NCI-H1105 treated with DMSO at 0.1 percent for 48 hours (cell line): Measurements from ENCODE around the gene ANKS6.
A peak's percentile ranks its signal among the peaks of the same experiment; 100 is the strongest.

Source experiments
- DNase-seq: peaks from one replicate; lab custom pipeline; 2025; lab: John Stamatoyannopoulos, UW

ANKS6 gene

DNA sequence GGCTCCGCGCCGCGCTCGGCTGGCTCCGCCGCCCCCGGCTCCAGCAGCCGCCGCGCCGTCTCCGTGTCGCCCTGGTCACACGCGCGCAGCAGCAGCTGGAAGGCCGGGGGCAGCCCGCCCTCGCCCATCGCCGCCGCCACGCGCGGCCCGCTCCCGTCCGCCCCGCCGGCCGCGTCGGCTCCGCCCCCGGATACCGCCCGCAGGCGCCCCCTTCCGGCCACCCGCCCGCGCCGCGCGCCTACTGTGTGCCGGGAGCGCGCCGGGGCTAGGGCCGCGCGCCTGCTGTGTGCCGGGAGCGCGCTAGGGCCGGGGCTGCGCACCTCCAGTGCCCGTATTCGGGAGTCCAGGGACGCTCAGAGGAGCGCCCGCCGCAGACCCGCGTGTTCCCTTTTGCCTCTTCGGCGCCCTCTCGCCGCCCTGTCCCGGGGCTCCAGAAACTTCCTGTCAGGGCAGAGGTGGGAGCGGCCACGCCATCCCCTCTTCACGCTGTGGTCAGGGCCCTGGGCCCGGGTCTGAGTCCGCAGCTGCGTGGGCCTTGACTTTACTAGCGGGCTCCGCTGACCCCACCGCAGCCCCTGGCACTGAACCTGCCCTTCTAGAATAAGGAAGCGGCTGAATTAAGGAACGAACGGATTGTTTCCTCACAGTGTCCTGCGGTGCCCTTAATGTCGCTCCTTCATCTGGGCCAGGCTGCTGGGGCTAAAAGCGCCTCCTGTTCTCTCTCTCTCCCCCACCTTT, at the start of gene ANKS6:
Gene ANKS6, minus strand, starts transcription at position 192 of the 738 bp plus-strand sequence. Its CDS starts 64 bp downstream, at position 128.
- peak; percentile 37 for DNase-seq

DNA sequence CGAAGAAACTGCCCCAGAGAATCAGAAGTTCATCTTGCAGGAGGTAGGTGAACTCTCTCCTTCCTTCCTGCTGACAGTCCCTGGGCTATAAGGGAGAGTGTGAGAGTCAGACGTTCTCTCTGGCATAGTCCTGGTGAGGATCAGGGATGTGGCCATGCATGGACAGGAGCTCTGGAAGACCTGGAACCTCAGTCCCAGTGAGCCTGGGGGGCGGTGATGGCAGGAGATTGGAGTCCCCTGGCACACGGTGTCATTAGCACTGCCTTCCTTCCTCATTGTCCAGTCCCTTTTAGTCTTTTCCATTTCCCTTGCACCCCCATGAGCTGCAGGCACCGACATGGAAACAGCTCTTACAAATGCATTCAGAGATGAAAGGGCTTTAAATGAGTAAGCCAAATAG, 49.7 kb upstream of the ANKS6 start:
- DNase-seq, result no peak

DNA sequence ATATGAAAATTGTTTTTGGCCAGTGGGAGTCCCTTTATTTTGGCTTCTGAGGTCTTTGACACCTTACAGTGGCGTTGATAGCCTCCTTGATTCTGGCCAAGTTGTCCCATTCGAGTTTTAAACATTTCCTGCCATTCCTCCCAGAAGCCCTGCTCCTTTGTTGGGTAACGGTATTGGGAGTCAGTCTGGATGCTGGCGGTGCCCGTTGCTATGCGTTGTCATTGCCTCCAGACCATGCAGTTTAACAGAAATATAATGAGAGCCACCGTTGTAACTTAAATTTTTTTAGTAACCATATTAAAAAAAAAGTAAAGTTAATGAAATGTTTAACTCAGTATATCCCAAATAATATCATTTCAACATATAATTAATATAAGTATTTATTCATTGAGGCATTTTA, 46.2 kb upstream of the ANKS6 start:
- no peak for DNase-seq

DNA sequence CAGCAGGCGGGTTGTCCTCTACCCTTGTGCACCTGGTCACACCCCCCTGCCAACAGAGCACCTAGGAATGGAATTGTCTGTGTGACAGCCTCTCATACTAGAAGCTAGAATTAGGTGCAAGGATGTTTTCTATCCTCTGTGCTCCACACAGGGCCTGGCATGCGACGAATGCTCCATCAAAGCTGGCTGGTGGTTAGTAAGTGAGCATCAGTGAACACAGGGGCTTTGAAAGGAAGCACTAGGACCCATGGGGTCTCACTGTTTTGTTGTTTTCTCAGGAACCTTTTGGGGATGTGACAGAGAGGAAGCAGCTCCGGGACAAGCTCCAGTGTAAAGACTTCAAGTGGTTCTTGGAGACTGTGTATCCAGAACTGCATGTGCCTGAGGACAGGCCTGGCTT, 43.4 kb upstream of the ANKS6 start:
- DNase-seq, result no peak

DNA sequence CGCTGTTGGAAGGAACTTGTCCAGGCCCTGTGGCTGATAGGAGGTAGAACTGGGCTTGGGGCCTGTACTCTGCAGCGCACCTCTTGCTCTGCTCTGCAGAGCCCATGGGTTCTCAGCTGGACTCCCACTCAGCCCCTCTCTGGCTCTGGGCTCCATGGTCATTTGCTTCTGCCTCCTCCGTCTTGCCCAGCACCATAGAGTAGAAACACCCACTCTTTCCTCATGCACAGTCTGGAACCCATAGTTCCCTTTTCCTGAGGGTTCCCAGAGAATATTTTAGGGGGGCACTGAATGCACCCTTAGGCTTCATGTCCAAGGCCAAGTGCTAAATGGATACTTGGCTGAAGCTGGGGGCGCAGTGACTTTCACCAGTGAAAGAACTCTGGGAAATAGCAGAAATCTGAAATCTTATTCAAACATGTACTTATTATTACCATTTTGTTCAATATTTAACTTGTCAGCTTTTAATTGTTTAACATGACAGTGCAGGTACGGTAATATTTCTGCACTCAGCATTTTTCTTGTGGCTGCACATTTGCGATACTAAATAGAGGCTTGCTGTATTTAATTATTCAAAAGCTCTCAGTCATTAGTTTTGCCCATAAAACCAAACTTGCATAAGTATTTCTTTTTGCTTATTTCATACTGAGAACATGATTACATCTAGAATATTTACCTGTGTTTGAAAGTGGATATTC, 42.7 kb upstream of the ANKS6 start:
- DNase-seq, result no peak

DNA sequence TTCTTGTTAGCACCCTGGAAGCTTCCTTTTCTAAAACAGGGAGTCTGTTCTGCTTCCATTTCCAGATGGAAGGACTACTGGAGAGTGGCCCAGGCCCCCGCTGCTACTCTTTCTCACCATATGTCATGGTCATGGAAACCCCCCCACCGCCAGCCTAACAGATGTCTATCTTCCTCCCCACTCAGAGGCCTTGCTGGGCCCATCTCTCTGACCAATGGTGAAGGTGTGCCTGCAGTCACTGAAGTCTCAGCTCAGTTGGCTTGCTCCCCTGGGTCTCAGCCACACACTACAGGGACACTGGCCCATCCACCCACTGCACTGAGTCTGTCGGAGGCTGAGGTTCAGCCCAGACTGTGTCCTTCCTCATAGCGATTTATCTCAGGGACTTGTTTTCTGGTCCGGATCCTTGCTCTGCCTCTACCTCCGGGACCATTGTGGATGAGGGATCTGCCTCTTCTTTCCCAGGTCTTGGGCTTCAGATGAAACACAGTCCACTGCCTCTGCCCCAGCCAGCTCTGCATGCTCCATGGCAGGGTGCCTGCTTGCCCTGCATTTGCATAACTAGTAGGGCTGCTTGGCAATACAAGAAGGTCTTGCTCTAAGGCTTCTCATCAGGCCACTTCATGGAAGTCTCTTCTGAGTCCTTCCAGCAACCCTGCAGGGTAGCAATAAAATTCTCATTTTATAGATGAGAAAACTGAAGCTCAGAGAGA, 42.0 kb upstream of the ANKS6 start:
- DNase-seq, result no peak

DNA sequence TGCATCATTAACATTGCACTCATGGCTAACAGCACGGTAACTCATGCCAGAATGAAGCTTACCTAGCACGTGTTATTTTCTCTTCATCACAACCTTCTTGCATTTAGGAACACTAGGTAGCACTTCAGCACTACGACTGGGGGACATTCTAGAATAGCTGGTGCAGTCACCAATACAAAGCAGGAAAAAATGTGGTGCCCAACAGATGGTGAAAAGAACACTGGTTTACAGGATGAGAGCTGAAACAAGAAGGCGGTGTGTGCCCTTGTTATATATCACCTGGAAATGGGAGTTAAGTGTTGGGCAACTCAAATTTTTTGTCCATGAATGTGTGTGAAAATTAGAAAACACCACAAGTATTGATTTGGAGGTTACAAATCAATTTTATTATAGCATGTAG, 41.2 kb upstream of the ANKS6 start:
- DNase-seq, result no peak

DNA sequence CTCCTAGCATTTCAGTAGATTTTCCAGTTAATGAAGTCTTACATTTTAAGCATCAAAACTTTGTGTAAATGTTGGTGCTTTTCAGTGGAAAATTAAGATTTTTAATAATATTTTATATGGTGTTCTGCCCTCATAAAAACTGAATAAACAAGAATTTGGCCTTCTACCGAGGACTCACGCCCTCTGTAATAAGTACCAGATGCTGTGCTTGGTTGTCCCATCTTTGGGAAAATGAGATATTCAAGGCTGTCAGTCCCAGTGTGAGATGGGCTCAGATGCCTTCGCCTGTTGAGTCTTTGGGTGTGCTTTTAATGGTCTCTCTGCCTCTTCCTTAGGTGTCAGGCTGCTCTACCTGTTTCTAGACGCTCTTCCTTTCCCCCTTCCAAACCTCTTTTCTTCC, 39.9 kb upstream of the ANKS6 start:
- no peak for DNase-seq

DNA sequence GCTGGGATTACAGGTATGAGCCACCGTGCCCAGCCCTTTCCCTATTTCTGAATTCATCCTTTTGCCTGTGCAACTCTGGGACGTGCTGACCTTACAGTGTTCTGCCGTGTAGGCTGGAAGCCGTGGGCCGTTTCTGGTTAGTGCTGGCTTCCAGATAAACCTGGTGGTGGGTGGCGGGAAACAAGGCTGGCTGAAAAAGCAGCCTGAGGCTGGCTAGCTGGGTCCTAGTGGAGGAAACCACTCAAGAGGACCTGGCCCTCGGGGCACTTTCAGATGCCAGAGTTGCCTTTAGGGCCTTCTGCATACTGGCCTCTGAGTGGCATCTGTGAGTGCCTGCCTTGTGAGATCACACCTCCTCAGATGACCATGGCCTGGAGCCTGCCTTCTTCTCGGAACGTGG, 38.0 kb upstream of the ANKS6 start:
- no peak for DNase-seq

DNA sequence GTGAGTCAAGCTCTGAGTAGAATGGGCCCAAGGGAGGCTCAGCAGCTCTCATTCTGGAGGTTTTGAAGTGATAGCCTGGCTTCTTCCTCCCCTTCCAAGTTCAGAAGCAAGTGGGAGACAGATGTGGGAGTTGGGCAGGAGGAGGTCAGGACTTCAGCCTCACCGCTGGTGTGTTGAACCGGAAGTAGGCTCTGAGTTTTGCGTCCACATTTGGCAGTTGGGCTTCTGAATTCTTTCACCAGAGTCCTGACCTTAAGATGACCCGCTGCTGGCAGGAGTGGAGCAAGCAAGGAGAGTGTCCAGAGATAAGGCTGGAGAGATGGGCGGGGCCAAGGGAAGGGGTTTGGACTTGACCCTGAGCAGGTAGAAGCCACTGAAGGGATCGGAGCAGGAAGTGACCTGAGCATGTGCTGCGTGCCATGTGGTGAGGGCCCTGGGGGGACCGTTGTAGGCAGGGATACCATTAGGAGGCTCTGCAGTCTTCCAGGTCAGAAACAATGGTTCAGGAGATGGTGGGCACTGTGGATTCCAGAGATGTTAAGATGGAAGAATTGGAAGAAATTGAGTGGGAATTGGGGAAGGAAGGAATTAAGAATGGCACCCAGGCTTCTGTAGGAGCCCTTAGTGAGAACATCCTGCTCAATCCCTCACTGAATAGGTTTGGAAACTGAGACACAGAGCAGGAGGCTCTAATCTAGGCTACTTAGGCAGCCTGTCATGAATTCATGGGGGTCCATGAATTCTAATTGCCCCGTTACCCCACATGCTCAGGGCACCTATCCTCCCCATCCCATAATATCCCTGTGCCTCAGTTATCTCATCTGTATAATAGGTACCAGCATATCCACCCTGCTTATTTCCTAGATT, 37.0 kb upstream of the ANKS6 start:
- DNase-seq, result no peak

DNA sequence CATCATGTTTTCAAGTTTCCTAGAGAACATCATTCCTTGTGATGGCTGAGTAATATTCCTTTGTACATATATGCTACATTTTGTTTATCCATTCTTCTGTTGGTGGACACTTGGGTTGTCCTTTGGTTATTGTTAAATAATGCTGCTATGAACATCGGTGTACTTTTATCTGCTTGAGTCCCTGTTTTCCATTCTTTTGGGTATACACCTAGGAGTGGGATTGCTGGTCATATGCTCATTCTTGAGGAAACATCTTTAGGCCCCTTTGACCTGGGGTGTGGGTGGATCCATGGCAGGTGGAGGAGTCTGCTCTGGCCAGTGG, 36.4 kb upstream of the ANKS6 start:
- DNase-seq, result no peak

DNA sequence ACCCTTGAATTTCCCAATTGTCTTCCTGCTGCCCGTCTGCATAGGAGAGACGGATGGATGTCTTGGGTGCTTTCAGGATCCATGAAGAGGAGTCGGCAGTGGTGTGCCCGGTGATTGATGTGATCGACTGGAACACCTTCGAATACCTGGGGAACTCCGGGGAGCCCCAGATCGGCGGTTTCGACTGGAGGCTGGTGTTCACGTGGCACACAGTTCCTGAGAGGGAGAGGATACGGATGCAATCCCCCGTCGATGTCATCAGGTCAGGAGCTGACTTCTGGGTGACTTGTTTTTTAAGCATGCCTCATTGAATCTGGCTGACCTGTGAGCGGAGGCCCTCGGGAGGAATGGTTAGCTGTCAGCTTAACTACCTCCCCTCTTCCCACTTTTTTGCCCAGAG, 35.3 kb upstream of the ANKS6 start:
- no peak for DNase-seq

DNA sequence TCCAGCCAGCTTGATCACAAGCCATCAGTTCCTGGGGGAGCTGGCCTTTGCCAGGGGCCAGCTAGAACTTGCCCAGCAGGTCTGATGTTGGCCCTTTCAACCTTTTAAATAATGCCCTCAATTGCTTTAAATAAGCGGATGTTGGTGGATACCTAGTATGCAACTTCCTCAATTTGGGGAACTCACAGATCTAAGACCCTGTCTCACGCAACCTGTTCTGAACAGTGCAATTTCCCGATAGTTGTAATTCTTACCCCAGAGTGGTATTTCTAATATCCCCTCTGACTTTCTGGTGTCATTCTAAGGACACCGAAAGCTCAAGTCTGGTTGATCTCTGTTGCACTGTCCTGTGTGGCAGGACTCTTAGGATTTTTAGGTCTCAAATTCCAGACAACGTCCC, 34.2 kb upstream of the ANKS6 start:
- no peak for DNase-seq

DNA sequence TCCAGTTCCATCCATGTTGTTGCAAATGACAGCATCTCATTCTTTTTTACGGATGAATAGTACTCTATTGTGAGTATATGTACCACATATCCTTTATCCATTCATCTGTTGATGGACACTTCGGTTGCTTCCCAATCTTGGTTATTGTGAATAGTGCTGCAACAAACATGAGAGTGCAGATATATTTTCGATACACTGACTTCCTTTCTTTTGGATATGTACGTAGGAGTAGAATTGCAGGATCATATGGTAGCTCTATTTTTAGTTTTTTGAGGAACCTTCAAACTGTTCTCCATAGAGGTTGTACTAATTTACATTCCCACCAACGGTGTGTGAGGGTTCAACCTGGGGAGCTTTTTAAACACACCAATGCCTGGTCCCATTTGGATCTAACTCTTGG, 33.4 kb upstream of the ANKS6 start:
- no peak for DNase-seq

DNA sequence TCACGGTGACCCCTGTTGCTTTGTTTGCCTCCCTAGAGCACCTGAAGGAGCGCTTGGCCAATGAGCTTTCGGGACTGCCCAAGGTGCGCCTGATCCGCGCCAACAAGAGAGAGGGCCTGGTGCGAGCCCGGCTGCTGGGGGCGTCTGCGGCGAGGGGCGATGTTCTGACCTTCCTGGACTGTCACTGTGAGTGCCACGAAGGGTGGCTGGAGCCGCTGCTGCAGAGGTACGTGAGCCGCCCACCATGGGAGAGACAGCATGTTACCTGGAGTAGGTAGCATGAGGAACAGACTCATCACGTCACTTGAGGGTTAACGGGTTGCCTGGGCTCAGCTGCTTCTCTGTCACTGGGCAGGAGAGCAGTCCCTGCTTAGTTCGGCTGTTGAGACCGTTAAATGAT, 30.4 kb upstream of the ANKS6 start:
- no peak for DNase-seq

DNA sequence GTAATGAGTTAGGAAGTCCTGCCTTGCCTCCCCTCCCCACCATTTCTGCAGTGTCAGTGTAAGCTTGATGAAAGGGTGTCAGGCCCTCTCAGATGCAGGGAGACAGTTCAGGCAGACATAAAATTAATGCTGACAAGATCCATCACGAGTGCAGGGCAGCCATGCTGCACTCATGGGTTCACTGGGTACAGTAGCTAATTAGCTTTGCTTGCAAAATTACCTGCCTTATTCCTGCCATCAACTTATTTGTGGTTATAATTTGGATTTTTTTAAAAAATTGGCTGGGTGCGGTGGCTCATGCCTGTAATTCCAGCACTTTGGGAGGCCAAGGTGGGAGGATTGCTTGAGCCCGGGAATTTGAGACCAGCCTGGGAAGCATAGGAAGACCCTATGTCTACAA, 29.1 kb upstream of the ANKS6 start:
- no peak for DNase-seq

DNA sequence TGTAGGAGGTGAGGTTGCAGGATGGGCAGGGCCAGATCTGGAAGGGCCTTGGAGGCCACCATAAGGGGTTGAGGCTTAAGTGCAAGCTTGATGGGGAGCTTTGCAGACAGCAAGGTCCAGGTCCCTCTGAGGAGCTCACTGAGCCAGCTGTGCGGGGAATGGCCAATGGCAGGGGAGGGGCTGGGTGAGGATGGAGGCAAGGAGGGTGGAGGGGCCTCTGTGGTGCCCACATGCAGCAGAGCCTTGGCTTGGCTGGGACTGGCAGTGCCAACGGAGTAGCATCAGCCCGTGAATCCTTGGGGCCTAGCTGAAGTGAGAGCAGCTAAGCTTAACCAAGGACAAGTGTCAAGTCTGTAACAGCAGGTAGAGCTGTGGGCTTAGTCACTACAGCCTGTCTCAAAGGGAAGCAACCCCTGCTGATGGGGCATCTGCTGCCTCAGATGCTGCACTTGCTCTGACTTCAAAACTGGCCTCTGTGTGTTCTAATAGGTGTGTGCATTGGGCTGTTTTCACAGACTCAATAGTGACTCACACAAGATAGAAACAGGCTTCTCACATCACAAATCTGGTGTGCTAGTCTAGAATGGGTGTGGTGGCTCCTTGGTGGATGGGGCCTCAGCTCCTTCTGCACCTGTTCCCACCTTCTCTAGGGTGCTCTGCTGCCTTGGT, 27.4 kb upstream of the ANKS6 start:
- DNase-seq, result no peak

DNA sequence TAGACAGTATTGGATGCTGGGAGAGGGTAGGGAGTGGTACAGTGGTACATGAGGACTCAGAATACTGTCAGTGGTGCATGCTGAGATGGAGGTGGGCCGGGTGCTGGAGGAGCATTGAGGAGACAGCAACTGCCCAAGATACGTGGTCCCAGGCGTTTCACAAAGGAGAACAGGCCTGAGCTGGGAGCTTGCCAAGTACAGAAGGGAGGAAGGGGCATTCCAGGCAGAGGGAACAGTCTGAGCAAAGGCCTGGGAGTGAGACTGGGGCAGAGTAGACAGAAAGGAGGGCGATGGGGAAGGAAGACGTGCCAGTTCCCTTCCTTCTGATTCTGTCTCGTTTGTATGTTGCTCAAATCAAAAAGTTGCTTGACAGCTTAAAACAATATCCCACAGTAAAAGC, 26.3 kb upstream of the ANKS6 start:
- no peak for DNase-seq

DNA sequence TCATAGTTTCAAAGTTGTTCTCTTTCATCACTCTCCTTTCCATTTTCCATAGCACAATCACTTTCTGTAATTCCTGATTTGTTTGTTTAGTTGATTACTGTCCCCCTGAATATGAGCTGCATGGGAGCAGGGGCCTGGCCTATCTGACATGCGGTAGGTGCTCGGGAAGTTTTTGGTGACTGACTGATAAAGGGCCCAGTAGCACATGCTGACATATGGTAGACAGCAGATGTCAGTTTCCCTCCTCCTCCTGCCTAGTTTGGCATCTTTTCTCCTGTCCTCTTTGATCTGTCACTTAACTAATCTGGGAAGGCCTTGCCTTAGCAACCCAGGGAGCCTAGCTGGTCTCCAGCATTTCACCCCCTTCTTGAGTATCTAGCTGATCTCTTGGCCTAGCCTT, 25.5 kb upstream of the ANKS6 start:
- no peak for DNase-seq

DNA sequence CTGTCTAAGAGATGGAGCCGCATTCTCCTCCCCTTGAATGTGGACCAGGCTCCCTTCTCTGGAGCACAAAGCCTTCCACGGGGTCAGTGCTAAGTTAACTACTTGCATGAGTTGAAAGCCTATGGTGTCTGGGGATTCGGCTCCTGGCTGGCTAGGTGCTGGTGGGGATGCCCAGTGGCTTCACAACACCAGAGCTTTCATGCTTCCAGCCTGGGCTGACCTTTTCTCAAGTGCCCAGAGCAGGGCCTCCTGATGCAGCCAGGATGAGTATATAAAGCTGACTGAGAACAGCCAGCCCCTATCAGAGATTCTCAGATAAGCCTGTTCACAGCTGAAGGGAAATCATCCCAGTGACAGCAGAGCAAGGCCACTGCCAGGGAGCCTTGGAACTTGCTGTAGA, 22.9 kb upstream of the ANKS6 start:
- no peak for DNase-seq

DNA sequence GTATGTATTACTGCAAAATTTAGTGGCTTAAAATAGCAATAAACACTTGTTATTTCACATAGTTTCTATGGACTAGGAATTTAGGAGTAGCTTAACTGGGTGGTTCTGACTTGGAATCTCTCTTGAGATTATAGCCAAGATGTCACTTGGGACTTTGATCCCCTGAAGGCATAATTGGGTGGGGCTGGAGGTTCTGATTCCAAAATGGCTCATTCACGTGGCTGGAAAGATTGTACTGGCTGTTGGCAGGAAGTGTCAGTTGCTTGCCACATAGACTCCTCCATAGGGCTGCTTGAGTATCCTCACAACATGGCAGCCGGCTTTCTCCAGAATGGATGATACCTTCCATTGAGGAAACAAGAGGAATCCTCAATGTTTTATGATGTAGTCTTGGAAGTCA, 22.4 kb upstream of the ANKS6 start:
- DNase-seq, result no peak

DNA sequence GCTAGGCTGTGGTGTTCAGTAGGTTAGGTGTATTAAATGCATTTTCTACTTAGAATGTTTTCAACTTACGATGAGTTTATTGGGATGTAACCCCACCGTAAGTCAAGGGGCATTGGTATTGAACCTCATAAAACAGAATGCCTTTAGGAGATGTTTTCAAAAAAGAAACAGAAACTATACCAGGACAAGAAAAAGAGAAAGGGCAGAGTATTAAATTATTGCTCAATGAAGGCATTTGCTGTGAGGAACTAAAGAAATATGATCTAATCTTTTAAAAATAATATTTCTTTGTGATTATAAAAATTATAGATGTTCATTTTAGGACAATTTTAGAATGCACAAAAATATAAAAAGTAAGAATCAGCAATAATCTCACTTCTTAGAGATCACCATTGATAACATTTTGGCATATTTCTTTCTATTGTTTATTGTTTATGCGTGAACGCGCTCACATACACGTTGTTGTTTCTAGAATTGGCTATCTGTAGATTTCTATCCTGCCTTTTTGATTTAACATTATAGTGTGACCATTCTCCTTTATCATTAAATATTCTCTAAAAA, 19.1 kb upstream of the ANKS6 start:
- DNase-seq, result no peak
